HG03139 (cell line): Measurements from ENCODE around the gene TEX30.

Experiments used
- ATAC-seq: cut with Tn5 transposase; IDR thresholded peaks from one replicate; pipeline ENCODE4 v1.9.1; 2021; ENCODE audit not compliant: unreplicated experiment

TEX30 gene

DNA sequence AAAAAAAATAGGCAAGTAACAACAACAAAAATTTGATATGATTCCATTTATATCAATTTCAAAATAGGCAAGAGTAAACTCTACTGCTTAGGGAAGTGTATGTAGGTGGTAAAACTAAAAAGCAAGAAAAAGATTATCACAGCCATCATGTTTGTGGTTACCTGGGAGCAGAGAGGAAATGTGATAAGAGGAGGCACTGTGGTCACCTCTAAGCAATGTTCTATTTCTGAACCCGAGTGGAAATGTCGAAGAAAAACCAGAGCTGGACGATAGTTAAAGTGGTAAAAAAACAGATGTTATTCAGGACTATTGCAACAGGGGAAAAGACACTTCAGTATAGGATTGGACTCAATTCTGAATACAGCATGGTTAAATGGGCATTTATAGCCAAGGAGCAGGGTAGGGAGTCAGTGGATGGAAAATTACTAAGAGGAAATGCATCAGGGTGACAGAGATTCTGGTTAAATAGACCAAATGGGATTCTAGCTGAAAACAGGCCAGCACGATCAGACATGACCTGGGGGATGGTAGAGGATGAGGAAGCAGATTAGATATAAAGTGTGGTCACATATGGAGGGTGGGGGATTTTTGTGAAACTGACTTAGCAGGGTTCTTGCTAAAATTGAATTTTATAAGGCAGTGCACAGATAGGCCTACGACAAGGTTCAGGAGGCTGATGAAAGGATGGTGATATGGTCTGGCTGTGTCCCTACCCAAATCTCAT, 6.0 kb upstream of the TEX30 start:
- no peak for ATAC-seq

DNA sequence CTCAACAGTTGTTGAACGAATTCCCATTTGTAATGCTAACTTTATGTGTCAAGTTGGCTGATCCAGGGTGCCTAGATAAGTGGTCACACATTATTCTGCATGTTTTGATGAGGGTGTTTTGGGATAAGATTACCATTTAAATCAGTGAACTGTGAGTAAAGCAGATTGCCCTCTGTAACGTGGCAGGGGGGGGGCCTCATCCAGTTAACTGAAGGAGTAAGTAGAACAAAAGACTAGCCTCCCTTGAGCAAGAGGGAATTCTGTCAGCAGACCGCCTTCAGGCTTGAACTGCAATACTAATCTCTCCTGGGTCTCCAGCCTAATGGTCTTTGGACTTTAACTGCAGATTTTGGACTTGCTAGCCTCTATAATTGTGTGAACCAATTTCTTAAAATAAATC, 4.2 kb upstream of the TEX30 start:
- no peak for ATAC-seq

DNA sequence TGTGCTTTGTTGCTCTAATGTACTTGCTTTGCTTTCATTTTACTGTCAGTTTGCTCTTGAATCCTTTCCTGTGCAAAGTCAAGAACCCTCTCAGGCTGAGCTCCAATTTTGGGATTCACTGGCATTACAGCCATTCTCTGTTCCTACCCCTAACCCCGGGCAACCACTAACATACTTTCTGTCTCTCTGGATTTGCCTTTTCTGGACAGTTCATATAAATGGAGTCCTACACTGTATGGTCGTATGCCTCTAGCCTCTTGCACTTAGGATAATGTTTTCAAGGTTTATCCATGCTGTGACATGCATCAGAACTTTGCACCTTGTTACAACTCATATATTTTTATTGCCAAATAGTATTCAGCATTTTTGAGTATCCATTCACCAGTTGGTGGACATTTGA, 2.7 kb upstream of the TEX30 start:
- ATAC-seq: no peak

DNA sequence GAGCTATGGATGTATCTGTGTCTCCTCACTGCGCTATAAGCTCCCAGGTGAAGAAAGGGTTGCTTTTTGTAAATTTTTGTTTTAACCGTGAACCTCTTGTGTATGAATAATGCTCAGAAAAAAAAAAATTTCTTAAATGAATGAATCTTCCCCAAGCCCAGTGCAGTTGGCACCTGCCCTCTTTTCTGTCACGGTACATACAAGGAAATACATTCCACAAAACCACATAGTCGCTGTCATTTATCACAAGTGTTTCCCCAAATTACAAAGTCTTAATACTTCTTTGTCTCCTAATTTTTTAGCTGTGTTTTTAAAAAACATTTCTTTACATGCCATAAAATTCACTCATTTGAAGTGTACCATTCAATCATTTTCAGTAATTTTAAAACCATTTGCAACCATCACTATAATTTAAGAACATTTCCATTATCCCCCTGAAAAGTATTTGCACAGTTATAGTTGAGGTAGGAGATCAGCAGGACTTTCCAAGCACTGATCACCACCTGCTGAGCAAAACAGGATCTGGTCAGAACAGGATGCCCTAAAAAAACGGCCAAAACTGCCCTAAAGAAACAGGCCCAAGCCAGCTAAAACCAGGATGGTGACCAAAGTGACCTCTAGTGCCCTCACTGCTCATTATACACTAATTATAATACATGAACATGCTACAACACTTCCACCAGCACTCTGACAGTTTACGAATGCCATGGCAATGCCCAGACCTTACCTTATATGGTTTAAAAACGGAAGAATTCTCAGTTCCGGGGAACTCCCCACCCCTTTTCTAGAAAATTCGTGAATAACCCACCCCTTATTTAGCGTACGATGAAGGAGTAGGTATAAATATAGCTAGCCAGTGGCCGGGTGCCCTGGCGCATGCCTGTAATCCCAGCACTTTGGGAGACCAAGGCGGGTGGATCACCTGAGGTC, 1.3 kb upstream of the TEX30 start:
- no peak for ATAC-seq

DNA sequence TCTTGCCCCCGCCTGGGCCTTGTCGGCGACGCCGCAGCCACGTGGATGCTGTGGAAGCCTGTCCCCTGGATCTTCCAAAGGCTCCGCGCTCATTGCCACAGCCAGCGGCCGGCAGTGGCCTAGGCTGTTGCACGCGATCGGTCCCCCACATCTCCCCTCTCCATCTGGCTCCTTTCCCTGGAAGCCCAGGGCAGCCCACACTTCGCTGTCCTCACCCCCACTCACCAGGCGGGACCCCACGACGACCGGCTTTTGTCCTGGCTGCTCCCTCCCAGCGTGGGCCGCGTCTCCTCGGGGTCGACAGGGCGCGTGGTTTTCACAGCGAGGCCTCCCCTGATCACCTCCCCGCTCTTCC, 605 bp upstream of the TEX30 start:
- no peak for ATAC-seq

DNA sequence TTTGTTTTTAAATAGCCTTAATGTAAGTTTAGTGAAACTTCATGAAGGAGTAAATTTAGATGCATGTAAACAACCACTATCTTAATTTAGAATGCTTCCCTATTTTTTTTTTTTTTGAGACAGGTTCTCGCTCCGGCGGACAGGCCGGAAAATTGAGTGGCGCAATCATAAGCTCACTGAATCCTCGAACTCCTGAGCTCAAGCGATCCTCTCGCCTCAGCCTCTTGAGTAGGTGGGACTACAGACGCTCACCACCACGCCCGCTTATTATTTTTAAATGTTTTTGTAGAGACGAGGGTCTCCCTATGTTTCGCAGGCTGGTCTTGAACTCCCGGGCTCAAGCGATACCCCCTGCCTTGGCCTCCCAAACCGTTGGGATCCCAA, 1.6 kb downstream of the TEX30 start:
- no peak for ATAC-seq

GRCh38 chr13:102771298-102772041, 2.1 kb downstream of the TEX30 start:
- no peak for ATAC-seq

GRCh38 chr13:102770435-102770834, 3.2 kb downstream of the TEX30 start:
- no peak for ATAC-seq

- no peak for ATAC-seq
These were observed 3.9 kb downstream of the TEX30 start for GRCh38 chr13:102769679-102770078.

DNA sequence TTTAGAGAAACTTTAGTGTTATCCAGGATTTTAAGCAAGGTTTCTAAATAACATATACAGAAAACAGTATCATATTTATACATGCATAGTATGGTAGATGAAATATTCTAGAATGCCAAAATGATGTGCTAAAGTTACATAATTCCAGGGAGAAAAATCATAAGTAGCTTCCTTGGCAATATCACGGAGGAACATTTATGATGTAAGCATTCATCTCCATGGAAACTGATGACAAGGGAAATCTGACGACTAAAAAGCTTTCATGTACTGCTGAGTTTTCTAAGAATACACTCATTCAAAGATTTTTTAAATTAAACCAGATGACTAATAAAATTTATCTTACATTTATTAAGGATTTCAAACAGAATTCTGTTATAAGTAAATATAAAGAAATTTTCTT, 4.7 kb downstream of the TEX30 start:
- no peak for ATAC-seq

DNA sequence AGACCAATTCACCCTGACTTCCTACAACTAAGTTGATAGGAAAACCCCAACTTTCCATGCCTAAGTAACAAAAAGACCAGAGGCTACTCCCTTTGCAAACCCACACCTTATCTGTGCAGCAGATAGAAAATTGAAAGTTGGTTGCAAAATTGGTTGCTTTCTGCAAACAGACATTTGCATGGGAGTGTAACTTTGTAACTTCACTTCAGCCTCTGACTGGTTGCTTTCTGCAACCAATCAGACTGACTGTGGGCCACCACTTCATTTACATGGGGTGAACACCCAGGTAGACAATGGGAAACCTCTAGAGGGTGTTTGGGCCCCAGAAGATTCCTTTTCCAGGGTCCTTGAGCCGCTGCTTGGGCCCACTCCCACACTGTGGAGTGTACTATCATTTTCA, 9.8 kb downstream of the TEX30 start:
- ATAC-seq: no peak

GRCh38 chr13:102761071-102761470, 12.5 kb downstream of the TEX30 start:
- ATAC-seq: no peak

- ATAC-seq: no peak
These were observed 14.7 kb downstream of the TEX30 start for GRCh38 chr13:102758842-102759241.

GRCh38 chr13:102757006-102757405, 16.6 kb downstream of the TEX30 start:
- no peak for ATAC-seq

DNA sequence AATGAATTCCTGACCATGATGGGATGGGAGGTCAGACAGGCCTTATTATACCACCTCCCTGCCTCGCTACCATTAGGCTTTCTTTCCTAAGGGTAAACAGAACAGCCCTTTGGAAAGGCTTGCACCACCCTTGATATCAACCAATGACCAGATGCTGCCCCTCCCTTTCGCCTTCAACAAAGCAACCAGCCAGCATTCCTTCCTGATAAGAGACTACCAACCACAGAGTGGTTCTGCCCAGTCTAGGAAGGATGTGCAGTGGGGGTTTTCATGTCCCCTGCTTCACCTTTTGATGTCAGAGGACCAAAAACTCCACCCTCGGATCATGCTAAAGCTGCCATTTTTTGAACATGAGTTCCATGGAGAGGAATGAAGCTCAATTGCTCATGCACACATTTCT, 21.7 kb downstream of the TEX30 start:
- no peak for ATAC-seq

DNA sequence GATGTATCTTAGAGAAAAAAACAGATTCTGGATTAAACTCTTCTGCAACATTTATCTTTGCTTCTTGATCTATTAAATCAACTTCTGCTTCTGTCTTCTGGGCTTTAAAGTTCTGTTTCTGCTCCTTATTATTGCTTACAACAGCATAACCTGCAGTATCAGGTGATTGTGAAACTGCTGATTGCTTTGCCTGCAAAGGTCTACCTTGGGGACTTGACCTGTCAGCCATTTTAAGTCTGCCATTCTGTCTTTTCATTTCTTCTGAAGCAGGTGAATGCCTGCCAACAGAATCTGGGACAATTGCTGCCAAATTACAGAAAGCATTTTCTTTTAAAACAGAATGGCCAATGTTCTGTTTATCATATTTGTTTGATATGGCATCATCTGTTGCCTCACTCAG, 31.1 kb downstream of the TEX30 start:
- no peak for ATAC-seq

DNA sequence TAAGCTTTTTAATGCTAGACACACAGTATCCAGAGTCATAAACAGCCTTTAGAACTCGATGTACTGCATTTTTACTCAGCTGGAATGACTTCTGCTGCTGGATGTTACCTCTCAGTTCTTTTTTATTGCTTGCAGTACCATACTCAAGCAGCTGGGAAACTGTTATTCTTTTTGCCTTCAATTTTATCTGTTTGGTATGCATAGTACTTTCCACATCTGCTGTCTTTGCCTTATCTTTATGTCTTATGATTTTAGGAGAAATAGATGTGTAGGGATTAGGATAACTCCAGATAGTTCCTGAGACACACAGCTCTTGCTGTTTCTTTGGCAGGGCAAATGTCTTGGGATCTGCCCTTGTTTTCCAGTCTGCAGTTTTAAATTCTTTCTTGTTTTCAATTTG, 31.5 kb downstream of the TEX30 start:
- no peak for ATAC-seq

DNA sequence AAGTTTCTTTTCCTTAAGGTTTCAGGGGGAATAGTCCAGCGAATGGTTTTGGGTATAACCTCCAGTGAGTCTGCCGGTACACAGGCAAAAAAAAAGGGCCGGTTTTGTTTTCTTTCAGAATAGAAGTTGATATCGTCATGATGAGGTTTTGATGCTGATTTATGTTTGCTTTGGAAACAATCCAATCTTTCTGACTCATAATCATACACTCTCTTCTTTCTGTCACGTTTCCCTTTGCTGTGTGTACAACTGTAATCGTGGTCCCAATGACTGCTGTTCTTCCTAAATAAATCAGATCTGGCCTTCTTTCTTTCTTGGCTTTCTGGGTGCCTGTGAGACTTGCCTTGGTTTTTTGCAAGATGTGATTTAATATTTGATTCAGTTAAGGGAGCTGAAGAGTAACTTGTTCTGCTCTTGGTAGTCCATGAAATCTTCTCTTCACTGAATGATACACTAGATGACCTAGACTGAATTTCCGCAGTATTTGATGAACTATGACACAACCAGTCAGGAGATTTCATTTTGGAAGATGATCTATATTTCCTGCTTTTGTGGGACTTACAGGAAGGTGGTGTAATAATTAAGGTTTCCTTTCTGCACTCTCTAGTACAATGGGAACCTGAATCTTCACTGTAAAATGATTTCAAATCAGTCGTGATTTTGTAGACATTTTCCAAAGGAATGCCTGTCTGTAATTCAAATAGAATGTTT, 43.9 kb downstream of the TEX30 start:
- ATAC-seq: no peak

GRCh38 chr13:102726430-102726829, 47.2 kb downstream of the TEX30 start:
- no peak for ATAC-seq

DNA sequence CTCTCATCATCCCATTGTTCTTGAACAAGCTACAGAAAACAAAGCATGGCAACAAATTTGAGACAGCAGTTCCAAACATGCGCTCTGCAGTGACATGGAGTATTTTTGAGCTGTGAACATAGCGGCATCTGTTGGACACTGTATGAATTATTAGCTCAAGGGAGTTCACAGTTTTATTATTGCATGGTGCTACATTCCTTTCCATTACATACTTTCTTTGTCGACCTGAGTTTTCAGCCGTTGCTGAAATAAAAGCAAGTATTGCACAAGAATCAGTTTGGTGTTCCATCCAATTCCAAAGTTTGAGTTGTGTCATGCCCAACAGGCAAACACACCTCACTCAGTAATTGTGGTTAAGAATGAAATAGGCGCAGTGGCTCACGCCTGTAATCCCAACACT, 48.7 kb downstream of the TEX30 start:
- no peak for ATAC-seq

- no peak for ATAC-seq
These were observed 51.8 kb downstream of the TEX30 start for GRCh38 chr13:102721800-102722231.
